CD4-positive, alpha-beta T cell treated with Interleukin-17A for 1 hour (primary cell): ENCODE measurements around the gene ITGA1.

Experiments
- DNase-seq: peaks from one replicate; pipeline ENCODE4 v3.0.0-alpha.2; 2020

Gene ITGA1

GRCh38 chr5:52875827-52876226 lies 88.1 kb downstream of the ITGA1 start:
- no peak for DNase-seq

GRCh38 chr5:52876456-52876855 lies 88.7 kb downstream of the ITGA1 start:
- DNase-seq: no peak

- DNase-seq: no peak
Measured at GRCh38 chr5:52878656-52879055, 90.9 kb downstream of the ITGA1 start.

- no peak for DNase-seq
Measured at GRCh38 chr5:52880541-52880940, 92.8 kb downstream of the ITGA1 start.

DNA sequence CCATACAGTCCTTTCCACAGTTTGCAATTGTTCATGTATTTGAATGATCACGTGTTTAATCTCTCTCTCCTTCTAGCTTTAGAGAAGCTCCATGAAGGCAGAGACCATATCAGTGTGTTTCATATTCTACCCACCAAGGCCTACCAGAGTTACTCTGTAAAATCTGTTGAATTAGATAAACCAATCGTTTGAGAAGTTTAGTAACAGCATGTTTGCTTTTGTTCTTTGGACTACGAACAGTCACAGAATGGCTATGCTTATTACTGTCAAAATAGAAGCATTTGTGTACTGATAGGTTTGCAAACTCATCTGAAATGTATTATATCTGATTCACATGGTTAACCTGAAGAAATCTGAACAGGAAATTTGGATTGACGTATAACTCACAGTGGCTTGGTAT lies 93.8 kb downstream of the ITGA1 start:
- DNase-seq: no peak

DNA sequence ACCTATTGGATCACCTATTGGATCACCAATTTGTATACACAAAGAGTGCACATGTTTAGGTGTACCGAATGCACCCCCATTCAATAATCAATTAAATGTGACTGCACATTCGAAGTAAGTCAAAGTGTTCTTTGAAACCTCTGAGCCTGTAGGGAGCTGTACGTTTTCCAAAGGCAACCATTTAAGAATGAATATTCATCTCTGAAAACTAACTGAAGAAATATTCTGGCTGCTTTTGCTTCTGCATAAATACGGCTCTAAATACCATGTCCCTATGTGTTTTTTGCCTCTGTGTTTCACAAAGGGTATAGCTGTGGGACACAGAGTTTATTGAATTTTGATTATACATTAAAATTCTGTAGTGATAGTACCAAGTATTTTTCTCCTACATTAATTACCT lies 95.4 kb downstream of the ITGA1 start:
- no peak for DNase-seq

DNA sequence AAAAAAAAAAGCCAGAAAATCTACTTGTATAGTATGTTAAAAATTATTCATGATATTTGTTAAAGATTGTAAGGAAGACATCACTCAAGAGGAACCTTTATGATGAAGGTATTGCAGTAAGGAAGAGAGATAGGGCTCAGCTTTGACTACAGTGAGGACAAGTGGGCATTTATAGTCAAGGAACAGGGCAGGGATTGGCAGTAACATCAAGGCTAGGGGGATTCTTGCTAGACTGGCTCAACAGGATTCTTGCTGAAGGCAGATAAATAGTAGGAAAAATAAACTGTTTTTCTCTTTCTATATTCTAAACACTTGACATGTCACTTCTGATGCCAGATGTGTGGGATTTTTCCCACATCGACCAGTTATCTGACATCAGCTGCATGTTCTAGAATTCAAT lies 96.7 kb downstream of the ITGA1 start:
- DNase-seq: no peak

DNA sequence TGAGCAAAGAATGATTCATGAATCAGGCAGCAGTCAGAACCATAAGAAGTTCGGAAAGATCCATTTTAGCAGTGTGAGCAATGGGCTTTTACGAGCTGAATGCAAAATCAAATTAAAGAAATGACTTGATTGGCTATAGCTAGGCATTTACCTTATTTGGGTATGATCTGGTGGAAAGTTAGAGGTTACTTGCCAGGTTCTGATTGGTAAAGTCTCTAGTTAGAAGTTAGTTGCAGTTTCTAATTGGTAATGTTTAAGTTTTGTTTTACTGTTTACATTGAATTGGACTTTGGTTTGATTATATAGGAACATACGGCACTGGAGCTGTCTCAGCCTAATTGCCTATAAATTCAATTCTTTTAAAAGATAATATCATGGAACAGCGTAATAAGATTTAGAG lies 97.9 kb downstream of the ITGA1 start:
- no peak for DNase-seq

GRCh38 chr5:52886206-52886605 lies 98.5 kb downstream of the ITGA1 start:
- no peak for DNase-seq

- DNase-seq: no peak
Measured at GRCh38 chr5:52887066-52887465, 99.3 kb downstream of the ITGA1 start.

DNA sequence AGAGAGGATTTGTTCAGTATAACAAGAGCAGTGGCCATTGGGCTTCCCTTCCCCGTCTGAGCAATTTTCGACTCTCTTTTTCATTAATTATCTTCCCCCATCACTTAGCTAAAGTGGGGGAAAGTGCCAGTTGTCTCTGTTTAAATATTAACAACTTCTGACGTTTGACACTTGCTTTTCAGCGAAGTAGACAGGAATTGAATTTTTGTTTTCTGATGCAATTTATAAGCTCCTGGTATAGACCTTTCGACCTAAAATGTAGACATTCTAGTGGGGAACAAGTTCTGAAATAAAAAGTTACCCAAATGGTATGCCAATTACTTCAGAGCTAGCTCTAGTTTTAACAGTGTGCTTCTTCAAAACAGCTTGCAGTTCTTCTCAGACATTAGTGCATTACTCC lies 100.6 kb downstream of the ITGA1 start:
- DNase-seq: no peak

DNA sequence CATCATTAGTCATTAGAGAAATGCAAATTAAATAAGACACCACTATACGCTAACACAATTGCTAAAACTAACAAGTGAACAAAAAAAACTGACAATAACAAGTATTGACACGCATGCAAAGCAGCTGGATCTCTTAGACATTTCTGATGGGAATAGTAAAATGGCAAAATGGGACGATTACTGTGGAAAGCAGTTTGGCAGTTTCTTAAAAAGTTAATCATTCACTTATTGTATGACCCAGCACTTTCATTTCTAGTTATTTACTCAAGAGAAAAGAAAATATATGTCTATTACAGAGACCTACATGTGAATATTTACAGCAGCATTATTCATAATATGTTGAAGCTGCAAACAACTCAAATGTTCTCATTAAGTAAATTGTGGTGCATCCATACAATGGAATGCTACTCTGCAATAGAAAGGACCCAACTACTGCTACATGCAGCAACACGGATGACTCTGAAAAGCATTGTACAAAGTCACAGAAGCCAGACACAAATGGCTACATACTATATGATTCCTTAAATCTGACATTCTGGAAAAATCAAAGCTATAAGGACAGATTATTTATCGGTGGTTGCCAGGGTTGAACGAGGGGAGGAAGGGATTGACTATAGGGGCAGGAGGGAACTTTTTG lies 104.6 kb downstream of the ITGA1 start:
- no peak for DNase-seq

DNA sequence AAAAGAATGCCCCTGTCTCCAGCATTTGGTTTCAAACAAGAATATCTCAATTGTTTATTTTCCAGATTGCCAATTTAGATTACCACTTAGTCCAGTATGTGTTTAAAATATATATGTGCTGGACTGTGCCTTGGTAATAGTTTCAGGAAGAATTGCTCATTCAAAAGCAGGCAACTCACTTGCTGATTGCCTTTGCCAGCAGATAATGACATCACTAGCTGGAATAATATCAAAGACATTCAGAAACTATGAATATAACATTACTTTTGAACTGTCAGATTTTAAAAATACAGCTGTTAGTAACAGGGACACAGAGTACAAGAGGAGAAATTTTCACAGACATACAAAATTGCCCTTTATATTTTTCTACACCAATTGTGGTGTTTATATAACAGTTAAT lies 105.4 kb downstream of the ITGA1 start:
- no peak for DNase-seq

DNA sequence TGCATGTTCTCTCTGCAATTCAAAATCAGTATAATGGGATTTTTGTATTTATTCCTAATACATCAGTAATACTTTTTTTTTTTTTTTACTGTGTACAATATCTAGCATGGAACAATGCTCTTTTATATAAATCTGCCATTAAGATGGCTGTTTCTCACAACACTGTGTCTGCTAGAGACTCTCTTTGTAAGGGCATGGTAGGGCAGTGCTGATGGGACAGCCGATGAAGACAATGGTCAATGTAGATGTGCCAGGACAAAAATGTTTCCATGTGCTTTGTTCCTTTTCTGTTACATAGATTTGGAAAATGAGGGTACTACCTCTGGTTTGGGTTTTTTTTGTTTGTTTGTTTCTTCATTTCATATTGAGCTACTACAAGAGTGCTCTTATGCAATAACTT lies 106.1 kb downstream of the ITGA1 start:
- no peak for DNase-seq

DNA sequence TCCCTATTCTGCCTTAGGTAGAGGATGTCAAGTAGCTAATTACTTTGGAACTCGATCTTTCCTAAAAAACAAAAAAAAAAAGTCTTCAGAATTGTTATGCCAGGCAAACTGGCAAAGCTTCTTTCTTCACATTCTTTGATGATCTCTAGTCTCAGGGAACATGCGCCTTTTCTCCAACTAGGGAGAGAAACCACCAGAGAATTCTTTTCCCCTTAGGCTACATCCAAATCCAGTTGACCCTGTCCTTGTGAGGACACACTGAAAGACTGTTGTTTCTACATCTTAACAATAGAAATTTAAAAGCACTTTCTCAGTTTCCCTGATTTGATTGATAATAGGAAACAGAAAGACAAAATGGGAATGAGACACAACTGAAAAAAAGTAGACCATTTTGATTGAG lies 106.7 kb downstream of the ITGA1 start:
- DNase-seq: no peak

DNA sequence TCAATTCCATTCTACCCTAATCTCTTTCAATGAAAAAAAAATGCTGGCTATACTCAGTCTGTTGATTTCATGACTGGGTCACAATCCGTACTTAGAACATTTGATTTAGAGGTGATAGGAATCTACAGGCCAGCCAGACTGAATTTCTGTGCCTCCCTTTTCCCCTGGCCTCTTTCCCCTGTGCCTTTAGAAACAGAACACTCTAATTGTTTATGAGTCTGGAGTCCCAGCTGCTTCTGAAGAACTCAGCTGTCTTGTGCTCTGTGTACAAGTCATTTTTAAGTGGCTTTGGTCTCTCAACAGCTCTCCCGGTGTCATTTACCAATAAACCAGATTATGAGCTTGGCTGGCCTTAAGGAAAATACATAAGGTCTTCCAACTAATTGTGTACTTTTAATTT lies 107.4 kb downstream of the ITGA1 start:
- DNase-seq: no peak

GRCh38 chr5:52895572-52896413 lies 108.1 kb downstream of the ITGA1 start:
- no peak for DNase-seq

DNA sequence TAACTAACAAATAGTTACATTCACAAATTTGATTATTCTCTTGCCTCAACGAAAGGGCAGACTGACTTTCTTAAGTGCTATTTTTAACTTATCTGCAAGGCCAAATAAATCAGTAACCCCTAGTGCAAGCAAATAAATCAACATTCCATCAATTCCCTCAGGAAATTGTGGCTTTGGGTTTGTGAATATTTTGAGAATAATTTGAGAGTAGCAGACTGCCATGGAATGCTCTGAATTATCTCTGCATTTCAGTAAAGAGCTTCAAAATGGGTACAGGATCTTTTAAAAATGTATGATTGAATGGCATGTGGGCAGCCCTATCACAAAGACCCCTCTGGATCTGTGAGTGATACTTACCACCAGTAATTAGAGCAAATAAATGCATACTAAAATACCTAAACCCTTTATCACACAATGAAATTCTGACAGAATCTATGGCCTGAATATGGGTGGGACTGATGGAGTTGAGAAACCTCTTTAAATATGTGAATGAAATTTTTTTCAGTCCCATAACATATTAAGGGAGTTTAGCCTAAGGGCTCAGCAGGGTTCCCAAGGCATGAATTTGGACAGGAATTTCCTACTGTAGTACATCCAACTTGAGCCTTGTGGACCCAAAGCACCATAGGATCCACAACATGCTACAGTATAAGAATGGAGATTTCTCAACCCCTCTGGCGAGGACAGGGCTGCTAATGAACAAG lies 109.0 kb downstream of the ITGA1 start:
- no peak for DNase-seq

GRCh38 chr5:52897238-52897614 lies 109.5 kb downstream of the ITGA1 start:
- DNase-seq: no peak

DNA sequence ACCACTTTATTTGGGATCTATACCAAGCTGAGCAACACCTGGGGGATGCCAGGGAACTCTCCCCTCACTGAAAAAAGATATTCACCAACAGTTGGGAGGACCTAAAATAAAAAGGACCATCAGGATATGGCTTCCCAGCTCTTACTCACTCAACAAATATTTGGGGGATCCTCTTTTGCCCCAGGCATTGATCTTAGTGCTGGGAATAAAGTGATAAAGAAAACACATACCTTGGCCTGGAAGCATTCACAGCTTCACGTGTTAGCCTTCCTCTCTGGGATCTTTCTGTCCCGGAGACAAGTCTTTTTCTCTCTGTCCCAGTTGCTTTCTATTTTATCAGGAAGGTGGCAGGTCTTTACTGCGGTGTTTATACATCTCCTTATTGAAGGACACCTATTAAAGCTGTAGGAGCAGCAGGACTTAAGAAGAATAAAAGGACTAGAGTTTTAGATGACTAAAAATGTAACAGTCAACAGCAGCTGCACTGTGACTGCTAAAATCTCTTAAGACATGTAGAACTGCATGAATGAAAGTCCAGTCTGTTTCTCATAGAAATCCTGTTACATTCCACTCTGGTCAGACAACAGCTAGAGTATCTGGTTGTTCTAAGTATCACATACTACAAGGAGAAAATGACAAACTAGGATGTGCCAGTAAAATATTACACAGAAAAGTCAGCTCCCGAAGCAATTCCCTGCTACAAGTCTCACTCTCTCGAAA lies 111.4 kb downstream of the ITGA1 start:
- no peak for DNase-seq

- DNase-seq: no peak
Measured at GRCh38 chr5:52903142-52903541, 115.4 kb downstream of the ITGA1 start.

DNA sequence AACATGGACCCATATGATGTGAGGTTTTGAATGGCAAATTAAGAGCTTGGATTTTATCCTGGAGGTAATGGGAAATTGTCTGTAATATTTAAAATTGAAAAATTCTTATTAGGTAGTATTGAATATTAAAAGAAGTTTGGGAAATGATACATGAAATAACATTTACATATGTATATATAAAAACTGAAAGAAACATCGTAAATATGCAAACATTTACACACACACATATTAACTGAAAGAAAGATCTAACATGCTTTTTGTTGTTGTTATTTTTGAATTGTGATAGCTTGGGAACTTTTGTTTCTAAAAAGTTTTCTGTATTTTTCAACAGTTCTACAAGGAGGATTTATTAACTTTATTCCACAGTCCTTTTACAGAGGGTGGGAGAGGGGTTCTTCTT lies 118.6 kb downstream of the ITGA1 start:
- no peak for DNase-seq

GRCh38 chr5:52906845-52907244 lies 119.1 kb downstream of the ITGA1 start:
- DNase-seq: no peak

DNA sequence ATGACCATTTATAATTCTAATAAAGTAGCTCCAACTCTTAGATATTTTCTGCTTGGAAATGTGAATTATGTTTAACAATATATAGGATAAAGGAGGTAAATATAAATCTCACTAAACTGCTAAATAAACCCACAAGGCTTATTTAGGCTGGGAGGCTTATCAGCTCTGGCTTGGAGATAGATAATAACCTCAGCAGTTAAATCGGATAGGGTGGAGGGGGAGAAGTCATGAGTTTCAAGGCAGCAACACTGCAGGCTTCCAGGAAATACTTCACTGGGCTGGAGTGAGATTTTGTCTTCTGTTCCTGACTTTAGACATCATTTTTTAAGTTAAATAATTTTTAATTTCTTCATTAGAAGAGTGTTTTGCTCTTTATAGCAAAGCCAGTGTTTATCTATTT lies 121.5 kb downstream of the ITGA1 start:
- DNase-seq: no peak
